Iris pigment epithelial cell (primary cell): Measurements from ENCODE around the gene LPAR3.
"Not testable (repeated sequence)": the region's sequence is repeated elsewhere in the genome, so short reads cannot be mapped to it uniquely, and the experiment has no call there.

Experiments
- DNase-seq: peaks from one replicate; pipeline ENCODE4 v3.0.0-alpha.2; 2011; ENCODE audit warnings: low read depth

Gene LPAR3

GRCh38 chr1:84892705-84893618 is at the start of gene LPAR3:
Gene LPAR3, minus strand, starts transcription at chr1:84893206. Its CDS starts 27,086 bp downstream, at chr1:84866120.
- DNase-seq: peak; percentile 46

DNA sequence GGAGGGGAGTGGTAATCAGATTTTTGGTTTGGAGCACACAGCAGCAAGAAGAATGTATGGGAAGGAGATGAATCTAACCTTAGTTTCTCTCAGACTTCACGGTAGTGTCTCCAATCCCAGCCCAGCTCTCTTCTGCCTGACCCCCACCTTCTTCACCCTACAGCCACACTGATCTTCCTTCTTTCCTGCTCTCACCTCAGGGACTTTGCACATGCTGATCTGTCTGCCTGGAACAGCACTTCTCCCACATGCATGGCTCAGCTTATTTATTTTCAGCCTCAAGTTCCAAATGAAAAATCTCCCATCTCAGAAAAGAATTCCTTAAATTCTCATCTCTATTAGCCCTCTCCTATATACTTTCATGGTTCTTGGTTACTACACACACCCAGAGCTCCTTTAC is 48.8 kb upstream of the LPAR3 start:
- DNase-seq: no peak

DNA sequence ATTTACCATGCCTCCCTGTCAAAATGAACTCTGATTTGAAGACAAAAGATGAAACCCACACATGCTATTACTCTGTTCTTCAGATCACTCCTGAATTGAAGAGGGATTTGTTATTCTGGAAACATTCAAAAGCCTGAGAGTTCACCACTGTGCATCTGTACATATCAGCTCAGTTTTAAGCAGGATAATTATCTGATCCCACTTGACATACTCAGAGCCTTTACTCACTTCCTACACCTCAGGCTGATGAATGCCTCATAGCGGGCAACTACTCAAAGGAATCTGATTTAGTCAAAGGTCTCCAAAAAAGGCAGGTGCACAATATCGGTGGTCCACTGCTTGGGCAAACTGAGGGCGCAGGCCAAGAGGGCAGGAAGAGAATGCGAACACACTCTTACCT is 47.5 kb upstream of the LPAR3 start:
- no peak for DNase-seq

DNA sequence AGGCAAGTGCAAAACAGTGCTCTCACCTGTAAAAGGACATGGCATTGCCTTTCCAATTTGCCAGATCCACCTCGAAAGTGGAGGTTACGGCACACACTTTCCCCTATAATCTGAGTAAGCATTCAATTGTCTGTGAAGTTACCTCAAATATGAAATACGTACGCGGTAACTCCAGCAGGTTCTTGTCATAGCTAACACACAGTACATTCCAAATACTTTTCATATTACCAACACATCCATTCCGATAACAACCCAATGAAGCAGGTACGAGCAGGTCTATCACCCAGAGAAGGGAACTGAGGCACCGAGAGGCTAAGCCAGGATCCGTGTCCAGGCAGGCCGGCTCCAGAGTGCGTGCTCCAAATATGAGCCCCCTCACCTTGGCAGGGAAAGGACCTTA is 46.8 kb upstream of the LPAR3 start:
- no peak for DNase-seq

DNA sequence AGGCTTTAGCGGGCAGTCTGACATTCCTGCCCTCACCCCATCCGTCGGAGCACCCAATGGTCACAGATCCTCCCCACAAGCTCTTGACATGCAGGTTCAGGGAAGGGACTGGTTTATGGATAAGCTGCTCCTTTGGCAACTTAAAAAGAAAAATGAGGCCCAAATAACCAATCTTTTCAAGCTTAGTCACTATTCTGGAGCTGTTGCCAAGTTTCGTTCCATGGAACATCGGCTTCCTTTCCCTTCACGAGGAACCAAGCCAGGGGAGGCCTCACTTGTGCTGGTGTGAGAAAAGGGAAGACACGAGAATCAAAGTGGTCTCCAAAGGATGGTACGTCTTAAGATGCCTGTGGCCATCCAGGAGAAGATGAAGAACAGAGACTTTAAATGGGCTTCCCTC is 46.1 kb upstream of the LPAR3 start:
- DNase-seq: peak; percentile 52

DNA sequence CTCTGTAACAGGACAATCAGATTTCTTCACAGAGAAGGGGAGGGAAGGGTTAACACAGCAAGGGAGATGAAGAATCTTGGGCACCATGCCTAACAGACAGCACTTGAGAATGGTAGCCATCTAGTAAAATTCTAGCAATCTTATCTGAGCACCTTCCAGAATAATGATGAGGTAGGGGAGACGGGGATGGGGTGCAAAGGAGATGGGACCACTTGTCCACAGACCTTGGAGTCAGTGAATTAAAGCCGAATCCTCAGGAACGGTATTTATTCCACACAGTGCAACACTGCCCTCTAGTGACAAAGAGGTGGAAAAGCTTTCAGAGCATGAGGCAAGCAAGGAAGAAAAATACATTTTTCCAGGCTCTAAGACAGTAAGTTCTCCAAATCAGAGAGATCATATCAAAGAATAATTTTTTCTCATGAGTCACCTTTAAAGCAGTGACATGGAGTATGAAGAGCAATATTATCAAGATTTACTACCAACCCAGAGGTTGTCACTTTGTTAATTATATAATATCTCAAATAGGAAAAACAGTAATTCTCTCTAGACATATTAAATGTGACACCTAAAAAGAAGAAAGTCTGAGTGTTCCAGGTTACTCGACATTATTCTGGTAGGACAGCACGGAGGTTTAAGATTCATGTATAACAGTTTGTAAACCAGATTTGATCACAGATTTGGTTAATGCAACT is 43.3 kb upstream of the LPAR3 start:
- peak; percentile 67 for DNase-seq

- DNase-seq: no peak
Observed at GRCh38 chr1:84933011-84933611, 40.1 kb upstream of the LPAR3 start.

DNA sequence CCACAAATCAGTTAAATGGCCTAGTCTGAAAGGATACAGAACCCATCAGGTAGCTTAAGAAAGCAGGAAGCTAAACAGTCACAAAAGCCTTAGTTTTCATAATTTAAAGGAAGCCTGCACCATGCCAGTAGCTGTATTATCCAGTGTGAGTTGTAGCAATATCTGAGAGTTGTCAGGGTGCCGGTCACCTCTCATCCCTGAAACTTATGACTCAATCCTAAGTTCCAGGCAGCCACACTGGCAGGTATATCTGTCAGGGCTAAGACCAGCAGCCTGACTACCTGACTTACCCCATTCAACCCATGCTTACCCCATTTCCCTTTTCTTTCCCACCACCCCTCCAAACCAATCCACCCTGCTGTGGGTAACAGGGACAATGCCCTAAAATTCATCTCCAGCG is 37.8 kb upstream of the LPAR3 start:
- DNase-seq: no peak

DNA sequence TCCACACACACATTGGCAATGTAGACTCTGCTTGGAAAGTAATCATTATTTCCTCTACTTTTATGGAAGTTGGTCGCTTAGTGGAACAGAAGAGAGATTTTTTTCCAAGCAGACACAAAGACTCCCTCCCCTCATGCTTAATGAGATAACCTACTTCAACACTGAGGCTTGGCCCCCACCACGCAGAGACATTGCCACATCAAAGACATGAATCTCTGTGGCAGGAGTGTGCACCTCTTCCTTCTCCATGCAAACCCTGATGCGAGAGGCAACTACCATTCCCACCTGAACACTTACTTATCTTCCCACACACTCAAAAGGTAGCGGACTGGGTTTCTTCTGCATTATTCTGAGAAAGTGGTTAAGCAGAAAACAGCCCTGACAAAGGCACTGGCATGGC is 37.3 kb upstream of the LPAR3 start:
- DNase-seq: no peak

GRCh38 chr1:84929581-84929980 is 36.6 kb upstream of the LPAR3 start:
- no peak for DNase-seq

- DNase-seq: no peak
Observed at GRCh38 chr1:84928979-84929378, 36.0 kb upstream of the LPAR3 start.

- DNase-seq: no peak
Observed at GRCh38 chr1:84923317-84923716, 30.3 kb upstream of the LPAR3 start.

DNA sequence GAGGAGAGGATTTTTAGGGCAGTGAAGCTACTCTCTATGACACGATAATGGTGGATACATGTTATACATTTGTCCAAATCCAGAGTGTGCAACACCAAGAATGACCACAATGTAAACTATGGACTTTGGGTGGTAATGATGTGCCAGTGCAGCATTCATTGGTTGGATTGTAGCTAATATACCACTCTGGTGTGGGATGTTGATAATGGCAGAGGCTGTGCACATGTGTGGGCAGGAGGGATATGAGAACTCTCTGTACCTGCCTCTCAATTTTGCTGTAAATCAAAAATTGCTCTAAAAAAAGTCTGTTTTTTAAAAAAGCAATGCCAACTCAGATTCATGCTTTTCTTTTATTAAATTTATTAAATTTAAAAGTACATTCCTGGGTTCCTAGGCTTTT is 27.2 kb upstream of the LPAR3 start:
- DNase-seq: no peak

DNA sequence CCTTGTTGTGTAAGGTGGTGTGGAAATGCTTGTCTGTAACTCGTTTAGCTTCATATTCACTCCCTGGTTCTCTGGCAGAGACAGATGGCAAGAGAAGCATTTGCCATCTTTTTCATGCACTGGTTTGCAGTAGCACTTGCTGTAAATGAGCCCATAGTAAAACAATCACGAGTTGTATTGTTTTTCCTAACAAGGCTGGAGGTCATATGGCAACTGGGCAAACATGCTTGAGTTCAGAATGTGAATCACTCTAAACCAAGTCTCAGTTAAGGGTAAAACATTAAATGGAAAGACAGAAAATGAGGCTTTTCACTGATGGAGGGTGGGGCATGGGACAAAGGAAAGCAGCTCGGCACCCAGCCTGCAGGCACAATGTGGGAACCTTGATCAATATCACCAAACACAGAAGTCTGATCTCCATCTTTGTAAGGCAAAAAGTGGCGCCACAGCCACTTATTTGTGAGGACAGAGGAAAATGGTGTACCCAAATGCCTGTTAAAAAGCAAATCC is 26.5 kb upstream of the LPAR3 start:
- DNase-seq: no peak

- no peak for DNase-seq
Observed at GRCh38 chr1:84918726-84919336, 25.8 kb upstream of the LPAR3 start.

DNA sequence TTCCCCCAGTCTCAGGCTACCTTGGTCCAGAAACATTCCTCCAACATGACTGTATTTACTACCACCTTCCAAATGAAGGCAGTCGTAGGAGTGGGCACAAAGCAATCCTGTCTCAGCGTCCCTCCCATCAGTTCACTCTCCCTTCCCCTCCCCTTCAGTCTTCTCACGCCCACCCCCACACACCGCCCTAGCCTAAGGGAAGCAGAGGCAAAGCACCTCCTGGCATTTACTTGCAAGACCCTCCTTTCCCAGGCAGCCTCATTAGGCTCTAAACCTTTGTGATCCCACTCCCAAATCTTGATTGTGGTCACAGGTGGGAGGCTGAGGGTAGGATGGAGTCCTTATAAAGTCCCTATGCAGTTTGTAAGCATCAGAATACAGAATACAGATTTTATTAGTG is 23.9 kb upstream of the LPAR3 start:
- no peak for DNase-seq

GRCh38 chr1:84913555-84913892 is 20.5 kb upstream of the LPAR3 start:
- peak; percentile 61 for DNase-seq

GRCh38 chr1:84912726-84913554 is 19.9 kb upstream of the LPAR3 start:
- no peak for DNase-seq

GRCh38 chr1:84908746-84909464 is 15.9 kb upstream of the LPAR3 start:
- DNase-seq: not testable (repeated sequence)

GRCh38 chr1:84907095-84907827 is 14.3 kb upstream of the LPAR3 start:
- peak; percentile 90 for DNase-seq
